Measurements from ENCODE around the gene OR52H1.

- TF ChIP-seq BHLHE40 (IDR thresholded peaks at IDR 0.05; ENCODE audit: borderline replicate concordance in 1 of 2, low read depth in 2 of 2, low read length in 1 of 2), result no peak
- TF ChIP-seq SP1 (IDR thresholded peaks at IDR 0.05; ENCODE audit: low read depth, low read length), result no peak
- TF ChIP-seq EP300 (IDR thresholded peaks at IDR 0.05; ENCODE audit: borderline replicate concordance in 1 of 2, control insufficient read depth in 1 of 2, low read depth in 2 of 2, low read length in 2 of 2), result no peak
- no peak for TF ChIP-seq USF2 (IDR thresholded peaks at IDR 0.05; ENCODE audit: borderline replicate concordance, low read depth, low read length)
- no peak for TF ChIP-seq BMI1 (IDR thresholded peaks at IDR 0.05; ENCODE audit: borderline replicate concordance)
- no peak for TF ChIP-seq NR2F1 (conservative IDR thresholded peaks at IDR 0.05)
- no peak for TF ChIP-seq BCL3 (IDR thresholded peaks at IDR 0.05; ENCODE audit: borderline replicate concordance, insufficient read depth, low read depth, low read length, poor library complexity, severe bottlenecking)
- no peak for TF ChIP-seq CTCF (IDR thresholded peaks at IDR 0.05 in 2 of 3, conservative IDR thresholded peaks at IDR 0.05 in 1 of 3; ENCODE audit: control insufficient read depth in 2 of 3, extremely low read depth in 1 of 3, insufficient read depth in 1 of 3, low read depth in 3 of 3, low read length in 3 of 3)
- TF ChIP-seq POLR2AphosphoS2 (IDR thresholded peaks at IDR 0.05; ENCODE audit: low read depth, low read length), result no peak
- TF ChIP-seq POLR2AphosphoS5 (IDR thresholded peaks at IDR 0.05; ENCODE audit: low read length), result no peak
- no peak for TF ChIP-seq SIN3A (IDR thresholded peaks at IDR 0.05; ENCODE audit: low read depth, low read length)
- TF ChIP-seq CBFB (IDR thresholded peaks at IDR 0.05; ENCODE audit: low read depth), result no peak
- no peak for TF ChIP-seq USF1 (IDR thresholded peaks at IDR 0.05; ENCODE audit: borderline replicate concordance, extremely low read length, insufficient read depth, low read depth, low read length)
These were observed 6.9 kb downstream of the OR52H1 start for GRCh38 chr11:5541427-5541826.
